GM19035 (cell line): Measurements from ENCODE around the gene NELL1.

Experiments used
- ATAC-seq: cut with Tn5 transposase; IDR thresholded peaks from one replicate; pipeline ENCODE4 v1.9.1; 2021; ENCODE audit not compliant: unreplicated experiment

NELL1 gene

GRCh38 chr11:21403069-21403468 is 733.7 kb downstream of the NELL1 start:
- ATAC-seq = no peak

DNA sequence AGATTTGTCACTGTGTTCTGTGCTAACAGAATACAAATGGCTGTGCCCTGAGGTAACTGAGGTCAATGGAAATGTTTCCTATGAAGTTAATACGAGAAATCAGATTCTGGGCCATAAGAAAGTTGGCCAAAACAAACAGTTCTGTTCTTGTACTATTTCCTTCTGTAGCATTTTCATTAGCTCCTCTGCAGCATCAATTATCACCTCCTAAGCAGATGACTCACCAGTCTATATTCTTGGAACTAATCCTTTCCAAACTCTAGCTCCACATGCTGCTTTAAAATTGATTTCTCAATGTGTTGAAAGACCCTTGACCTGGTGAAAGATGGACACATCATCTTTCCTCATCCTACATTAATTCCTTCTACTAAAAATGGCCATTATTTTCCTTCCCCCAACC is 736.0 kb downstream of the NELL1 start:
- no peak for ATAC-seq

- no peak for ATAC-seq
Measured at GRCh38 chr11:21410513-21410912, 741.1 kb downstream of the NELL1 start.

DNA sequence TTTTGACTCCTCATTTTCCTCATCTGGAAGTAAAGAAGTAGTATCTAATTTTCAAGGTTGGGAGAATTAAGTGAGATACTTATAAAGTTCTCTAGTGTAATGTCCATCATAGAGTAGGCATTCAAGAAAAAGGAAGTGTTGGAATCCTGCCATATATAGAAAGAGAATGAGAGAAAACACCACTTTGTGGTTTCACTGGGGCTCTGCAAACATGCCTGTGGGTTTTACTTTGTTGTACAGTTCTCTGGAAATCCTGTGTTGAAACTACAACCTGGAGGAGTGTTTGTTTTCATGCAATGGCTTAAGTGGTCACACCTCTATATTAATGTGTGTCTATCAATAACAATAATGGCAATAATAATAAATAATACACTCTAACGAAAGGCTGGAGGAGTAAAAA is 741.7 kb downstream of the NELL1 start:
- no peak for ATAC-seq

DNA sequence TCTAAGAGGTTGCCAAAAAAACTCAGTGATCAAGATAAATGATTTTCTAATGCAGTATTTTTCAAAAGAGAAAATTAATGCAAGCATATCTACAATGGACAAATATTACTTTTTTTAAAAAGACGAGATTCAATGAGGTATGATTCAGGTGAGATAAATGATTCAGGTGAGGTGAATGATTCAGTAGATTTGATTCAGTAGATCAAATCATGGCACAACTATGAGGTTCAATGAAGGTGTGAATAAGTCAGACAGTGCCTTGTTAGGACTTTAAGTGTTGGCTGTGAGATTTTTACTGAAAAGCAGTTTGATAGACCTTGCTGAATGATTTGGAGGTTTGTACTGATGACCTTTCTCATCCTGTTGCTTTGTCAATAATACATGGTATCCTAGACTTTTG is 742.2 kb downstream of the NELL1 start:
- no peak for ATAC-seq

- no peak for ATAC-seq
Measured at GRCh38 chr11:21412652-21413383, 743.4 kb downstream of the NELL1 start.

DNA sequence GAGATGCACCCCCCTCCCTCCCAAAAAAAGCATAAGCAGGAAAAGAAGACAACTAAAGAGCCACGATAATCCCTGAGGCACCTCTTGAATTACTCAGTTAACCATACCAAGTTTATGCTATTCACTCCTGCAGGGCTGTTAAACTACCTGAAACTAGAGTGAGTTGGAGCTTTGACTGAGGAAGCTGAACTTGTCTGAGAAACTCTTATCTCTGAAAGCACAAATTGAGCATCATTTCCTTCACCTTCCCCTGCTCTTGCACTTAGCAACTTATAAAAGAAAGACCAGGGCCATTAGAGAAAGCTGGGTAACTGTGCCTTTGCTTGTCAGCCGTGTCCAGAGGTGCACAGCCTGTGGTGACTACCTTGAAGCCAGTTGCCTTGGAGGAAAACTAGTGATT is 745.6 kb downstream of the NELL1 start:
- no peak for ATAC-seq

- no peak for ATAC-seq
Measured at GRCh38 chr11:21415606-21416005, 746.2 kb downstream of the NELL1 start.

GRCh38 chr11:21421711-21422329 is 752.4 kb downstream of the NELL1 start:
- no peak for ATAC-seq

DNA sequence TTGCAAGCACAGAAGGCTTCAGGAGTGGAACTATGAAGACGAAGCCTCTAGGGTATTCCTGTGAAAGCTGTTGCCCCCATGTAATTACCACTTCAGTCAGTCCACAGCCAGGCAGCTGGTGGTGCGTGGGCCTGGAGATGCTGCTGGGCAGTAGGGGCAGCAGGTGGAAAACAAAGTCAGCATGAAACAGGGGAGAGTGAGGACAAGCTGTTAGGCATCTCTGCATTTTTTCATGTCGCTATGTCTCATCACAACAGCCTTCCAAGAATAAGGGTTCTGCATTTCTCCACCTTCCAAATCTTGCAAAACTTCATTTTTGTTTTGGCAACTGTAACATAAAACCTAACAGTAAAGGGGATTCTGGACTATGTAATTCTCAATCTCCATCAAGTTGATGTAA is 757.5 kb downstream of the NELL1 start:
- ATAC-seq = no peak

- ATAC-seq = no peak
Measured at GRCh38 chr11:21427726-21428125, 758.3 kb downstream of the NELL1 start.

DNA sequence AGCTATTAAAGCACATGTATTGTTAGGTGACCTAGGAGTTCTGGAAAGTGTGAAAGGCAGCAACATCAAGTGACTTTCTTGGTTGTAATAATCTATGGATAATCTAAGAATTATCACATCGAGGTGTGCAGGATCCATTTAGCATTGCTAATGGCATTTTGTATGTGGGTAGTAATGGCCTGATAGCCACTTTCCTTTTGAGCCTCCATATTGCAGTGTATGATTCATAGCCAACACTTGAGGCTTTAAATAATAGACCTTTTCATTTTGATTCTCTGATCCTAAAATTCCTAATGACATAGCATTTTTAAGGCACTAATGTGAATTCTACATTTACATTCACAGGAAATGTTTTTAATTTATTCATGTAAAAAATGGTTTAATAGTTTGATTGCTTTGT is 759.4 kb downstream of the NELL1 start:
- ATAC-seq = no peak

DNA sequence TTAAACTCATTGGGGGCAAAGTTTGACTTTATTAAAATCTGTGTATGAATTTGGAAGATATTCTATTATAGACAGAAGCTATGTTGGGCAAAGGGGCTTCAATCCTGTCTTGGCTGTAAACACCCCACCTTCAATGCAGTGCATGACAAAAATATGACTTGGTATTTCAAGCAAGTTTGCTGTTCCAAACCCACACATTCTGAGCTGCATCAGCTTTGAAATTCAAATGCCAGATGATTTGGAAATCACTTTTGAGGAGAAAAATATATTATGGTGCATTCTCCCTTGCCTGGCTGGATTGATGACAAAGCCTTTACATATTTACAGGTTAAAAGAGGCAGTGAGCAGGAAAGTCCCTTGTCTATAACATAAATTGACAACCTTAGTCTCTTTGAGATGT is 760.0 kb downstream of the NELL1 start:
- ATAC-seq = no peak

DNA sequence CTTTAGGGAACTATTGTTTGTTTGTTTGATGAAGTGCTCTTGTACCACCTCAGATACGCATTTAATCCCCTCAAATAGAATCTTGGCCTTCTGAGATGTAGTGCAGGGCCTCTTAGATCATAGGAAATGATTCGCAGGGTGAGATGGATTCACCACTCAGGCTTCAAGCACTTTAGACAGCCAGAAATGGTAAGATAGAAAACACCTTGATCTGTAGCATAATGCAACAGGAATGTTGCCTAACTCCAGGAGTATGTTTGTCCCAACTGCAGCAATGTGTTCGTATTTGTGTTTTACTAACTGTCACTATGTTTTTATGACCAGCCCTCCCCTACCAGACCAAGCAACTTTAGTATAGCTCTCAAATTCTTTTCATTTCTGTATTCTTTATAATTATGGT is 761.2 kb downstream of the NELL1 start:
- ATAC-seq = no peak

GRCh38 chr11:21446939-21447590 is 777.7 kb downstream of the NELL1 start:
- no peak for ATAC-seq

- no peak for ATAC-seq
Measured at GRCh38 chr11:21447871-21448270, 778.5 kb downstream of the NELL1 start.

DNA sequence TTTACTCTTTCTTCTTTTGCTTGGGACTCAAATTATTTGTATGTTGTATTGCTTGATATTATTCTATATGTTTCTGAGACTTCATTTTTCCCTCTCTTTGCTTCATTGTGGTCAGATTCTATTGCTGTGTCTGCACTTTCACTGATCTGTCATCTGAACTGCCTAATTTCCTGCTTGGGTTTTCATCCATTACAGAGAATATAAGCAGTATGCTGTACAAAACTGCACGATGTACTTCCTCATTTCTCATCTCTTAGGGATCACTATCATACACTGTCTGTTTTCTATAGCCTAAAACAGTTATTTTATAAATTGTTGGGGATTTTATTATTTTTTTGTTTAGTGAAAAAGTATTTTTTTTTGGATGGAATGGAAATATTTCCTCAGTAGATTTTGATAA is 786.8 kb downstream of the NELL1 start:
- no peak for ATAC-seq

DNA sequence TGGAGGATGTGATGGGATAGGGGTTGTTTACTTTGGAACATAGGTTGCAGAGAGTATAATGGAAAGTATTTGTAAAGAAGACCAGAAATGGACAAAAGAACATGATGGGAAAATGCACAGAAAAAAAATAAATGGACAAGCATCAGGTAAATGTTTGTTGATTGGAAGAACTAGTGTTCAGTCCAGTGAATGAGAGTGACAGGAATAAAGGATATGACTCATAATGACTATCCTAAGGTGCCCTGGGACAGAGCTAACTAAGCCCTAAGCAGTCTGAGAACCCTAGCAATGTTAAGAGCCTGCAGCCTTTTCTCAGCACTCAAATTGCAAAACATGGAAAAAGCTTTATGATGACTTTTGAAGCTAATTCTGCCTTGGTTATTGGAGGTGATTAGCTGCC is 790.7 kb downstream of the NELL1 start:
- ATAC-seq = no peak

GRCh38 chr11:21461701-21462100 is 792.3 kb downstream of the NELL1 start:
- ATAC-seq = no peak

- no peak for ATAC-seq
Measured at GRCh38 chr11:21464601-21465193, 795.3 kb downstream of the NELL1 start.

- no peak for ATAC-seq
Measured at GRCh38 chr11:21465203-21465602, 795.8 kb downstream of the NELL1 start.

- ATAC-seq = no peak
Measured at GRCh38 chr11:21465920-21466319, 796.5 kb downstream of the NELL1 start.
